Middle frontal gyrus (tissue), 1 donor: ENCODE measurements around the gene MMS22L.

Experiments used
- DNase-seq: peaks from one replicate; pipeline ENCODE4 v3.0.0-alpha.2; 2015; ENCODE audit warnings: low spot score; ENCODE audit errors: extremely low spot score

The MMS22L gene

GRCh38 chr6:97150932-97151331 is 132.1 kb downstream of the MMS22L start:
- no peak for DNase-seq

- DNase-seq, result no peak
Observed at GRCh38 chr6:97147421-97147820, 135.6 kb downstream of the MMS22L start.

GRCh38 chr6:97145691-97146090 is 137.3 kb downstream of the MMS22L start:
- no peak for DNase-seq

- DNase-seq, result no peak
Observed at GRCh38 chr6:97141756-97142155, 141.3 kb downstream of the MMS22L start.

- DNase-seq, result no peak
Observed at GRCh38 chr6:97138581-97138980, 144.4 kb downstream of the MMS22L start.

- no peak for DNase-seq
Observed at GRCh38 chr6:97136626-97137358, 146.2 kb downstream of the MMS22L start.

- no peak for DNase-seq
Observed at GRCh38 chr6:97133067-97133466, 149.9 kb downstream of the MMS22L start.

GRCh38 chr6:97129106-97129505 is 153.9 kb downstream of the MMS22L start:
- no peak for DNase-seq

- DNase-seq, result no peak
Observed at GRCh38 chr6:97128507-97128906, 154.5 kb downstream of the MMS22L start.

GRCh38 chr6:97123652-97124051 is 159.4 kb downstream of the MMS22L start:
- DNase-seq, result no peak

- no peak for DNase-seq
Observed at GRCh38 chr6:97123112-97123511, 159.9 kb downstream of the MMS22L start.

GRCh38 chr6:97120511-97120910 is 162.5 kb downstream of the MMS22L start:
- DNase-seq, result no peak

GRCh38 chr6:97114645-97115044 is 168.4 kb downstream of the MMS22L start:
- no peak for DNase-seq

- DNase-seq, result no peak
Observed at GRCh38 chr6:97113170-97113569, 169.8 kb downstream of the MMS22L start.

- no peak for DNase-seq
Observed at GRCh38 chr6:97111243-97111642, 171.8 kb downstream of the MMS22L start.

- DNase-seq, result no peak
Observed at GRCh38 chr6:97110626-97111025, 172.4 kb downstream of the MMS22L start.

- DNase-seq, result no peak
Observed at GRCh38 chr6:97110149-97110548, 172.9 kb downstream of the MMS22L start.

- DNase-seq, result no peak
Observed at GRCh38 chr6:97109444-97109843, 173.6 kb downstream of the MMS22L start.

GRCh38 chr6:97102145-97102790 is 180.7 kb downstream of the MMS22L start:
- no peak for DNase-seq

GRCh38 chr6:97100696-97101095 is 182.3 kb downstream of the MMS22L start:
- DNase-seq, result no peak

- no peak for DNase-seq
Observed at GRCh38 chr6:97097068-97098047, 185.7 kb downstream of the MMS22L start.

GRCh38 chr6:97095311-97095850 is 187.6 kb downstream of the MMS22L start:
- DNase-seq, result no peak
